ENCODE measurements around the gene ABCB10. TPM values are rescaled to one million over a fixed set of nuclear protein-coding genes. Genes with fewer than 3 reads are reported as not detected.

The ABCB10 gene
- total RNA-seq, 1 donor from 2014 or later, result 32.1 TPM

- H3K27ac Mint-ChIP-seq (ENCODE audit: unreplicated experiment), result peak overlapping the region; percentile 36
- H3K4me1 Mint-ChIP-seq (ENCODE audit: low read depth), result peaks cover 5% of the 10 kb centered on the region
- DNase-seq (ENCODE audit: low spot score), result no peak
- TF ChIP-seq CTCF (IDR thresholded peaks at IDR 0.05), result no peak
- H3K36me3 Mint-ChIP-seq (ENCODE audit: low read depth), result peaks cover 49% of the 10 kb centered on the region
- no peaks in the 10 kb centered on the region for H3K9me3 Mint-ChIP-seq (ENCODE audit: low read depth)
- H3K4me3 Mint-ChIP-seq (ENCODE audit: unreplicated experiment), result no peak overlapping the region
- H3K27me3 Mint-ChIP-seq (ENCODE audit: low read depth), result no peaks in the 10 kb centered on the region
Observed at GRCh38 chr1:229535230-229535629, 23.3 kb downstream of the ABCB10 start.

GRCh38 chr1:229531326-229531725 lies 27.2 kb downstream of the ABCB10 start:
- Mint-ChIP-seq H3K4me1 (ENCODE audit: low read depth) (peaks cover 5% of the 10 kb centered on the region), H3K9me3 (ENCODE audit: low read depth) (no peaks in the 10 kb centered on the region), H3K27me3 (ENCODE audit: low read depth) (no peaks in the 10 kb centered on the region), H3K4me3 (ENCODE audit: unreplicated experiment) (no peak overlapping the region), H3K27ac (ENCODE audit: unreplicated experiment) (no peak overlapping the region), H3K36me3 (ENCODE audit: low read depth) (peaks cover 47% of the 10 kb centered on the region)
- no peak for DNase-seq (ENCODE audit: low spot score)
- TF ChIP-seq CTCF (IDR thresholded peaks at IDR 0.05), result no peak

- Mint-ChIP-seq H3K36me3 (ENCODE audit: low read depth) (peaks cover 47% of the 10 kb centered on the region), H3K4me1 (ENCODE audit: low read depth) (no peaks in the 10 kb centered on the region), H3K9me3 (ENCODE audit: low read depth) (no peaks in the 10 kb centered on the region), H3K4me3 (ENCODE audit: unreplicated experiment) (no peak overlapping the region), H3K27ac (ENCODE audit: unreplicated experiment) (no peak overlapping the region), H3K27me3 (ENCODE audit: low read depth) (no peaks in the 10 kb centered on the region)
- DNase-seq (ENCODE audit: low spot score), result no peak
- no peak for TF ChIP-seq CTCF (IDR thresholded peaks at IDR 0.05)
Observed at GRCh38 chr1:229529639-229530038, 28.9 kb downstream of the ABCB10 start.

- no peak overlapping the region for H3K27ac Mint-ChIP-seq (ENCODE audit: unreplicated experiment)
- no peak overlapping the region for H3K4me3 Mint-ChIP-seq (ENCODE audit: unreplicated experiment)
- no peak for TF ChIP-seq CTCF (IDR thresholded peaks at IDR 0.05)
- H3K27me3 Mint-ChIP-seq (ENCODE audit: low read depth), result no peaks in the 10 kb centered on the region
- no peaks in the 10 kb centered on the region for H3K9me3 Mint-ChIP-seq (ENCODE audit: low read depth)
- H3K36me3 Mint-ChIP-seq (ENCODE audit: low read depth), result peaks cover 45% of the 10 kb centered on the region
- H3K4me1 Mint-ChIP-seq (ENCODE audit: low read depth), result no peaks in the 10 kb centered on the region
- DNase-seq (ENCODE audit: low spot score), result no peak
Observed at GRCh38 chr1:229526695-229527094, 31.8 kb downstream of the ABCB10 start.

GRCh38 chr1:229523052-229523451 lies 35.5 kb downstream of the ABCB10 start:
- H3K36me3 Mint-ChIP-seq (ENCODE audit: low read depth), result peaks cover 43% of the 10 kb centered on the region
- H3K4me3 Mint-ChIP-seq (ENCODE audit: unreplicated experiment), result no peak overlapping the region
- H3K27ac Mint-ChIP-seq (ENCODE audit: unreplicated experiment), result no peak overlapping the region
- TF ChIP-seq CTCF (IDR thresholded peaks at IDR 0.05), result no peak
- no peak for DNase-seq (ENCODE audit: low spot score)
- no peaks in the 10 kb centered on the region for H3K9me3 Mint-ChIP-seq (ENCODE audit: low read depth)
- no peaks in the 10 kb centered on the region for H3K4me1 Mint-ChIP-seq (ENCODE audit: low read depth)
- no peaks in the 10 kb centered on the region for H3K27me3 Mint-ChIP-seq (ENCODE audit: low read depth)

Data from chondrocyte (in vitro differentiated cells).